Uterine smooth muscle cell (primary cell): ENCODE results near the gene SOS1. TPM values are rescaled to one million over a fixed set of nuclear protein-coding genes. Genes with fewer than 3 reads are reported as not detected.

Experiments
- total RNA-seq: library from RNA; depleted of rRNA; stranded (reverse); fragments of >200 nt; gene quantifications from 2 replicates; pipeline ENCODE4 v1.2.3, GENCODE V29; 2014

The SOS1 gene
- 13.6 and 16.2 TPM in 2 replicates for total RNA-seq

GRCh38 chr2:39120771-39121522 is at the start of gene SOS1:
Gene SOS1 (minus strand): TSS chr2:39121051. CDS start chr2:39120422, 629 bp downstream.

Other genes starting within 250 kb of the SOS1 start
- 29.5 and 38.0 TPM in 2 replicates for gene DHX57, start 245.1 kb downstream of the SOS1 start, total RNA-seq
- 15.0 and 15.5 TPM in 2 replicates for gene MORN2, start 245.1 kb downstream of the SOS1 start, total RNA-seq
- 0.22 and 1.5 TPM in 2 replicates for gene ARHGEF33, start 231.2 kb downstream of the SOS1 start, total RNA-seq
- 0.75 and 0.77 TPM in 2 replicates for gene CDKL4, start 122.9 kb upstream of the SOS1 start, total RNA-seq